ENCODE measurements around the gene SLC10A7.

- no peak for TF ChIP-seq CTCF (IDR thresholded peaks at IDR 0.05)
- no peak for TF ChIP-seq POLR2A (IDR thresholded peaks at IDR 0.05)
These were observed 284.6 kb downstream of the SLC10A7 start for GRCh38 chr4:146237092-146237491.
